ENCODE results near the gene GRIA3.
A peak's percentile ranks its signal among the peaks of the same experiment; 100 is the strongest.
"Not testable (repeated sequence)": the region's sequence is repeated elsewhere in the genome, so short reads cannot be mapped to it uniquely, and the experiment has no call there.

Gene GRIA3

DNA sequence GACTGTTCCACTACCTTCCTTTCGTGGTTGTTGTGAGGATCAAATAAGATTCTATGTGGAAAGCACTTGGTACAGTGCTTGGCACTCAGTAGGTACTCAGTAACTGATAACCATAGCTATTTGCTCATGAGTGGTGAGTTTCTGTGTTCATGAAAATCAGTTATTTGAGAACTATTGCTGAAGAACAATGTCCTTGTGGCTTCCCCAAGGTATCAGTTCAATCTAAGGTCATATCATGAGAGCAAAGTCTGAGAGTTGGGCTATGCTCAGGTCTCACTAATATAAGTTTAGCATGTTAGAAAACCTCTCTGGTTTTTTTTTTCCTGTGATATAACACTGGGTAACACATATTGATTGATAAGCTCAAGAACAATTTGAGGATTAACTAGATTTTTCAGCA lies 147.8 kb downstream of the GRIA3 start:
- no peak for DNase-seq (ENCODE audit: low read depth)
- H3K4me3 ChIP-seq (ENCODE audit: low read depth, low read length): no peak overlapping the region

- no peak overlapping the region for H3K4me3 ChIP-seq (ENCODE audit: low read depth, low read length)
- no peak for DNase-seq (ENCODE audit: low read depth)
These were observed 152.6 kb downstream of the GRIA3 start for GRCh38 chrX:123336666-123337065.

DNA sequence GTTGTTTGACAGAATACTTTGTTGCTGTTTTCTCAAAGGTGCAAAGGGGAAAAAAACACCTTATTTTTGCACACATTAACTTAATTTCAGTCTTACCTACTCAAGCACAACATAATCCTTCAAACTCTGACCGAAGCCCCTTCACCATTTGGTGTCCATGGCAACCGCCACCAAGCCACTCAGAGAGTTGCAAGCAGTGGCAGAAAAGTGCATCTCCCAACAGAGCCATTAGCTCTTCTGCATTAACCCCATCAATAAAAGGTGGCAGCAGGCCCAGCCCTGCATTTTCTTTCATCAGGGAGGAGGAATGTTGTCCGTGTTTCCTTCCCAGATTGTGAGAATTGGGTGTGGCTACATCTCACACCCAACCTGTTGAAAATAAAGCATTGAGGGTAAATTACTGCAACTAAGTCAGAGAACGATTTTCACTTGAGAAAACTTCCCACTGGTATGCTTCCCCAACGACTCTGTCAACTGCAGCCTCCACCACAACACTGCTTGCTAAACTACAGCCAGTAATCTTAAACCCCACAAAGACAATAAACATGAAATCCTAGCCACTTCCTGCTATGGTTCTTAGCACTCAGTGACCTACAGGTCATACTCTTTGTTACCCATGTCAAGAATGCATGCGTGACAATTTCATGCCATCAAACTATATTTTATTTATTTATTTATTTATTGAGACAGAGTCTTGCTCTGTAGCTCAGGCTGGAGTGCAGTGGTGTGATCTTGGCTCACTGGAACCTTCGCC lies 154.0 kb downstream of the GRIA3 start:
- DNase-seq (ENCODE audit: low read depth): no peak
- H3K4me3 ChIP-seq (ENCODE audit: low read depth, low read length): no peak overlapping the region

DNA sequence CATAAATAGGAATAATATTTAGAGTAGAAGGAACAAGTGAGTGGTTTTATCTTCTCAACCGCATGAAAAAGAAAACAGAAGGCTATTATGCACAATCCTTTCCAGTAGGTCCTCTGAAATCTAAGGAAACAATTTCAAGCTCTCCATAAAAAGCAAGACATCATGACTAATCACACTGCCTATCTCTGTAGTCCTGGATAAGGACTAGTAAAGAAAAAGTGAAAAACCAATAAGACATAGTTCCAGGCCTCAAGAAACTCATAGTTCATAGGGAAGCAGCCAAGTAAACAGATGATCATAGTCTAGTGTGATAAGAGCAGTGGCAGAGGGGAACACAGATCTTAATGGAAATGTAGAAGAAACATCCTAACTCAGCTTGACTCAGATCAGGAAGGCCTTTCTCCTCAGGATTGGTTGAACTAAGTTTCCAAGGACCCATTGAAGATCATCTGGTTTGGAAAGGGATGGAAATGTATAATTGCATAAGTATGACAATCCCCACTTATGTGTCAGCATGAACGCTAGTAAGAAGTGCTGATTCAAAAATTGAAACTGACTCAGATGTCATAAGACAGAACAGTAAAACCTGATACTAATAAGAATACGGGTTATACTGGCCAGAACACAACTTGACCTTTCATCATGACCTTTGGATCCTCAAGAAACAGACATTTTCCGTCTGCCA lies 155.3 kb downstream of the GRIA3 start:
- no peak overlapping the region for H3K4me3 ChIP-seq (ENCODE audit: low read depth, low read length)
- peak; percentile 29 for DNase-seq (ENCODE audit: low read depth)

DNA sequence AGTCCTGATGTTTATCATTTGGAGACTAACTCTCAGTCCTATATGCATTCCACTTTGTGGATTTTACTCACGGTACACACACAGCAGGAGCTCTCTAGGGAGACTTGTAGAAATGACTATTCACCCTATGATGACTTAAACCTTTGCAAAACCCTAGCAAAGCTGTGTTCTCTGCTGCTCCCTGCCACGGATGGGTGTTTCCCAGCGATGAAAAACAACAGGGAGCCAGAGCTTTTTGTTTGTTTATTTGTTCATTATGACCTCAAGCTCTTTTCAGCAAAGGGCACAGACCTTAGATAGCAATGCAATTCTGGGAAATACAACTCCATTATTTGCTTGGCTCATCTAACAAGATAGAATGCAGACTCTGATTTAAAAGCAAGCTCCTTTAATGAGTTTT lies 156.6 kb downstream of the GRIA3 start:
- H3K4me3 ChIP-seq (ENCODE audit: low read depth, low read length): no peak overlapping the region
- DNase-seq (ENCODE audit: low read depth): no peak

- DNase-seq (ENCODE audit: low read depth): no peak
- no peak overlapping the region for H3K4me3 ChIP-seq (ENCODE audit: low read depth, low read length)
These were observed 164.4 kb downstream of the GRIA3 start for GRCh38 chrX:123348468-123348867.

DNA sequence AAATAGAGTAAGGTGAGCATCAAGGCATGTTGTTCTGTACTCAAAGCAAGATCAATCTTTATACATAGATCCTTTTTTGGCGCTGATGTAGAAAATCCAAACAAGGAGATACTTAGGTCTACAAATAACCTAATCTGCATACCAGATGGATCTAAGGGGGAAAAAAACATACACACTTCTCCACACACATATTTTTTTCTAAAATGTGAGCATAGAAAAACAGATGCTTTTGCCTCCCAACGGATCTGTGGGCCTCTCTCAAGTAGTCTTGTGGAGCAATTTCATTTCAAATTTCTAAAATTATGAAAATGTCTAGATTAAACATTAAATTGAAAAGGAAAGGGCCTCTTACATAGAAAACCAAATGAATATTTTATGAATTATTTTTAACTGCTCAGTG lies 166.1 kb downstream of the GRIA3 start:
- H3K4me3 ChIP-seq (ENCODE audit: low read depth, low read length): no peak overlapping the region
- DNase-seq (ENCODE audit: low read depth): no peak

DNA sequence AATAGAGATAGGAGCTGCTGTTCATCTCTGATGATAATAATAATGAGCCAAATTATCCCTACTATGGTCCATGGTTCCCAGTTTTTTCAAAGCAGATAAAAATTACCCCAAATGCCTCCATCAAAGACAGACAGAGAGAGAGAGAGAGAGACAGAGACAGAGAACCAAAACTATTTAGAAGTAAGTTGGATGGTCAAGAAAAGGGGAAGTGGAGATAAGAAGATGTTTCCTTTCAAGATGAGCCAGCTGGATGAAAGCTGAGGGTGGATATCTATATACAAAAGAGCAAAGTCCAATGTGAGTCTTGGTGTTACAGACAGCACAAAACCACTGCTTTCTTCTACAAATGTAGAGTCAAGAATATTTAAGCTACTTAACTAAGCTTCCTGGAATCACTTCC lies 173.9 kb downstream of the GRIA3 start:
- no peak overlapping the region for H3K4me3 ChIP-seq (ENCODE audit: low read depth, low read length)
- DNase-seq (ENCODE audit: low read depth): no peak

DNA sequence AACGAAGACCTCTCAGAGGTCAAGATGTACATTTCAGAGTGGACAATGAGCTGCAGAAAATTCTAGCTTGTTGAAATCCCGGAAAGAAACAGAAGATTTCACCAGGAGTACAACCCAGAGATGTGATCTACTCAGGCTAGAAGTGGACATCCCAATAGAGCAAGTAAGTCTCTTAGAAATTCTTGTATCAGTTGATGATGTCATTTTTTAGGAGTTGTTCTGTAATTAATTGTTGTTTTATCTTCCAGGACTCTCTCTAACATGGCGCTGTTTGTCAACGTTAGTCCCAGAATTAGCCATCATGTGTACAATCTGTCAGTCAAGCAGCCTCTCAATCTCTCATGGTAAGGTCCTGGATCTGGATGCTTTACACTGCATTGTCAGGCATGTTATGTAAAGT lies 174.4 kb downstream of the GRIA3 start:
- DNase-seq (ENCODE audit: low read depth): no peak
- no peak overlapping the region for H3K4me3 ChIP-seq (ENCODE audit: low read depth, low read length)

DNA sequence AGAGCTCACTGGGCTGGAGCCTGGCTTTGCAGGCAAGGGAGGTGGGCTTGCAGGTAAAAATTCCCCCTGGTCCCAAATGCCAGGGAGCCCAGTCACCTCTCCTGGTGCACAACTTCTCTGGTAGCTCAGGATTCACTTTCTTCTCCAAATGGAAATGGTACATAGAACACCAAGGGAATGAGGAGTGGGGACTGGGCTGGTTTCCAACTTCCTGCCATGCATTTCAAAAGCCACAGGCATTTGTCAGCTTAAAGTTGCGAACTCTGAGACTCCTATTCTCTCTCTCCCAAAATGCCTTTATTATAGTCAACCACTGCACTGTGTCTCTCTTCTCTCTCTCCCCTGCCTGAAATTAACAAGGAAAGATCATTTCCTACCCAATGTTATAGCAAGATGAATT lies 177.3 kb downstream of the GRIA3 start:
- no peak for DNase-seq (ENCODE audit: low read depth)
- no peak overlapping the region for H3K4me3 ChIP-seq (ENCODE audit: low read depth, low read length)

DNA sequence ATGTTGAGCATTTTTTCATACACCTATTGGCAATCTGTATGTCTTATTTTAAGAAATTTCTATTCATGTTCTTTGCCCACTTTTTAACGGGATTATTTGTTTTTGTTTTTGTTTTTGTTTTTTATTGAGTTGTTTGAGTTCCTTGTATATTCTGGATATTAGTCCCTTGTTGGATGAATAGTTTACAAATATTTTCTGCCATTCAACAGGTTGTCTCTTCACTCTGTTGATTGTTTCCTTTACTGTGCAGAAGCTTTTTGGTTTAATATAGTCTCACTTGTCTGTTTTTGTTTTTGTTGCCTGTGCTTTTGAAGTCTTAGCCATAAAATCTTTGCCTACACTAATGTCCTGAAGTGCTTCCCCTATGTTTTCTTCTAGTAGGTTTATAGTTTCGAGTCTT lies 202.1 kb downstream of the GRIA3 start:
- H3K4me3 ChIP-seq (ENCODE audit: low read depth, low read length); DNase-seq (ENCODE audit: low read depth): not testable (repeated sequence)

DNA sequence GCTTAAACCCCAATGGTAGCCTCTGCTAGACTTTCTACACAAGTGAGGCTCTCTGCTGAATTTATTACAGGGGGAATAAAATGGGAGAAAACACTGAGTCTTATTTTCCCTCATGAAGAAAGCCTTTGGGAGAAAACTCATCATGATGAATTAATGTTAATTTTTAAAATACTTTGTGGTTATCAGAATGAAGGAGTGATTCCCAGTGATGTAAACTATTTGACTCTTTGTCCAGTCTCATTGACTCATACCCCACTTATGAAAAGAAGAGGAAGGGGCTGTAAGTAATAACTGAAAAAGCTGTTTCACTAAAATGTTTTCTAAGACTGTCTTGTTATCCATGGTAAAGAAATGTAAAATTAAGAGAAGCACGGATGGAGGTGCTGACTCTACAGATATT lies 208.8 kb downstream of the GRIA3 start:
- DNase-seq (ENCODE audit: low read depth): no peak

GRCh38 chrX:123399709-123400108 lies 215.6 kb downstream of the GRIA3 start:
- no peak for DNase-seq (ENCODE audit: low read depth)
- no peak overlapping the region for H3K4me3 ChIP-seq (ENCODE audit: low read depth, low read length)

More for the DNA sequence above, 208.8 kb downstream of the GRIA3 start:
- H3K4me3 ChIP-seq (ENCODE audit: low read depth, low read length): no peak overlapping the region

DNA sequence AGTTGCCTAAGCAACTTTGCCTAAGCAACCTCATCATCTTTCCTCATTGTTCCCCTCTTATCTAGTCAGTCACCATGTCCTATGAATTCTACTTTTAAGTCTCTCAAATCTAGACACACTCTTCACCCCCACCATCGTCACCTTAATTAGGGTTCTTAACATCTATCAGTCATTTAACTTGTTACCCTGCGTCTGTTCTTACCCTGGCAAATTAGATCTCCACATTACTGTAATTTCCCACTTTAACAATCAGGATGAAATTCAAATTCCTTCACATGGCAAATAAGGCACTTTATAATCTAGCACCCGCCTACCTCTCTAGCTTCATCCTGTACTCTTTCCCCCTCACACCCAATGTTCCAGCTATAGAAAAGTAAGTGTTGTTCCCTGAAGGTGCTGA lies 221.2 kb downstream of the GRIA3 start:
- no peak for DNase-seq (ENCODE audit: low read depth)
- no peak overlapping the region for H3K4me3 ChIP-seq (ENCODE audit: low read depth, low read length)

GRCh38 chrX:123408821-123409737 lies 225.0 kb downstream of the GRIA3 start:
- DNase-seq (ENCODE audit: low read depth): no peak
- no peak overlapping the region for H3K4me3 ChIP-seq (ENCODE audit: low read depth, low read length)

- DNase-seq (ENCODE audit: low read depth): no peak
- no peak overlapping the region for H3K4me3 ChIP-seq (ENCODE audit: low read depth, low read length)
These were observed 238.8 kb downstream of the GRIA3 start for GRCh38 chrX:123422875-123423274.

DNA sequence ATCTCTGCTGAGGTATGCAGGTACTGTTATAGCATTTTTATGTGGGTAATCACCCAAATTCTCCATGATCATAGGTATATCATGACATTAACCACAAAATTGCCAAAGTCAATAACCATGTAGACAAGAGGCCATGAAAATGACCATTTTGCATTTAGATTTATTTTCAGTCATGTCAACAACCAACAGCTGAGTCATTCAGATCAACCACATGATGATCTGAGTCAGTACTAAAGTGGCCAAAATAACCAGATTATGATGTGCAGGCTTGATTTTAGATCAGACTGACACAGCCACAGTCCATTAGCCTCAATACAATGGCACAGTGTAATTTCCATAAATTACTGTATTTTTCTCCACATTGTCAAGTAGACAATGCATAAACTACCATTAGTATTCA lies 240.5 kb downstream of the GRIA3 start:
- DNase-seq (ENCODE audit: low read depth): peak; percentile 37
- H3K4me3 ChIP-seq (ENCODE audit: low read depth, low read length): no peak overlapping the region

- H3K4me3 ChIP-seq (ENCODE audit: low read depth, low read length): no peak overlapping the region
- no peak for DNase-seq (ENCODE audit: low read depth)
These were observed 241.4 kb downstream of the GRIA3 start for GRCh38 chrX:123425471-123425870.

- no peak overlapping the region for H3K4me3 ChIP-seq (ENCODE audit: low read depth, low read length)
- peak; percentile 66 for DNase-seq (ENCODE audit: low read depth)
These were observed 241.8 kb downstream of the GRIA3 start for GRCh38 chrX:123425904-123426303.

Measured in skeletal muscle cell (primary cell).